HepG2 (cell line): ENCODE data around the gene CHP1. TPM values are rescaled to one million over a fixed set of nuclear protein-coding genes. Genes with fewer than 3 reads are reported as not detected.
A peak's percentile ranks its signal among the peaks of the same experiment; 100 is the strongest.

Experiments used
- BCL6 ChIP-seq: IDR thresholded peaks from 2 replicates; pipeline ENCODE4 v1.6.1; 2016; ENCODE audit warnings: missing genetic modification reagents, missing compliant biosample characterization
- BCLAF1 ChIP-seq: fragments of 450-650 bp; IDR thresholded peaks from 2 replicates; pipeline ENCODE4 v1.6.1; 2017; ENCODE audit warnings: mild to moderate bottlenecking
- CSRNP1 ChIP-seq: sonication (generic); formaldehyde crosslinking; IDR thresholded peaks from 2 replicates; pipeline ENCODE4 v1.8.1; 2023; ENCODE audit warnings: mild to moderate bottlenecking, missing genetic modification reagents
- DMAP1 ChIP-seq: IDR thresholded peaks from 2 replicates; pipeline ENCODE4 v1.6.1; 2016
- ESRRA ChIP-seq: sonication (generic); formaldehyde crosslinking; IDR thresholded peaks from 2 replicates; pipeline ENCODE4 v1.5.1; 2020; ENCODE audit warnings: mild to moderate bottlenecking, low read depth, missing genetic modification reagents
- HMG20A ChIP-seq: IDR thresholded peaks from 2 replicates; pipeline ENCODE4 v1.6.1; 2016; ENCODE audit warnings: borderline replicate concordance
- HOMEZ ChIP-seq: IDR thresholded peaks from 2 replicates; pipeline ENCODE4 v1.6.1; 2016; ENCODE audit warnings: low read depth
- JUN ChIP-seq: sonication (generic); formaldehyde crosslinking; IDR thresholded peaks from 2 replicates; pipeline ENCODE4 v1.4.0; 2020; ENCODE audit warnings: mild to moderate bottlenecking, missing genetic modification reagents
- KMT2B ChIP-seq: IDR thresholded peaks from 2 replicates; pipeline ENCODE4 v1.6.1; 2016; ENCODE audit warnings: missing genetic modification reagents, missing compliant biosample characterization
- MATR3 ChIP-seq: sonication (generic); formaldehyde crosslinking; IDR thresholded peaks from 2 replicates; pipeline ENCODE4 v1.4.0; 2020; ENCODE audit warnings: missing genetic modification reagents
- NFE2 ChIP-seq: sonication (generic); formaldehyde crosslinking; IDR thresholded peaks from 2 replicates; pipeline ENCODE4 v1.4.0; 2020; ENCODE audit warnings: missing genetic modification reagents
- PCBP2 ChIP-seq: fragments of 200-400 bp; formaldehyde crosslinking; optimal IDR thresholded peaks from 2 replicates; pipeline ENCODE3; 2018; ENCODE audit warnings: low read length, low read depth; ENCODE audit not compliant: poor library complexity, severe bottlenecking
- POGK ChIP-seq: sonication (generic); formaldehyde crosslinking; conservative IDR thresholded peaks from 2 replicates; pipeline ENCODE4 v1.8.0; 2022; ENCODE audit warnings: mild to moderate bottlenecking, moderate library complexity, missing genetic modification reagents
- PPARG ChIP-seq: conservative IDR thresholded peaks from 2 replicates; pipeline ENCODE4 v1.6.1; 2016; ENCODE audit warnings: missing biosample characterization, missing genetic modification reagents
- SMYD3 ChIP-seq: sonication (generic); formaldehyde crosslinking; IDR thresholded peaks from 2 replicates; pipeline ENCODE4 v1.8.1; 2023; ENCODE audit warnings: mild to moderate bottlenecking, missing genetic modification reagents
- THYN1 ChIP-seq: sonication (generic); formaldehyde crosslinking; IDR thresholded peaks from 2 replicates; pipeline ENCODE4 v1.8.1; 2023; ENCODE audit warnings: low read depth, mild to moderate bottlenecking, moderate library complexity, missing genetic modification reagents, borderline replicate concordance
- ZC3H4 ChIP-seq: sonication (generic); formaldehyde crosslinking; IDR thresholded peaks from 2 replicates; pipeline ENCODE4 v1.4.0; 2020; ENCODE audit warnings: missing genetic modification reagents, borderline replicate concordance
- ZNF264 ChIP-seq: sonication (generic); formaldehyde crosslinking; IDR thresholded peaks from 2 replicates; pipeline ENCODE4 v1.4.0; 2020; ENCODE audit warnings: missing genetic modification reagents
- ZNF317 ChIP-seq: sonication (generic); formaldehyde crosslinking; IDR thresholded peaks from 2 replicates; pipeline ENCODE4 v1.5.0; 2020; ENCODE audit warnings: mild to moderate bottlenecking, missing genetic modification reagents
- ZNF337 ChIP-seq: sonication (generic); formaldehyde crosslinking; IDR thresholded peaks from 2 replicates; pipeline ENCODE4 v1.5.1; 2020; ENCODE audit warnings: missing genetic modification reagents, low read depth, mild to moderate bottlenecking, borderline replicate concordance
- ZNF703 ChIP-seq: sonication (generic); formaldehyde crosslinking; IDR thresholded peaks from 2 replicates; pipeline ENCODE4 v1.5.1; 2020; ENCODE audit warnings: missing genetic modification reagents, mild to moderate bottlenecking, moderate library complexity, borderline replicate concordance
- ZNF713 ChIP-seq: sonication (generic); formaldehyde crosslinking; IDR thresholded peaks from 2 replicates; pipeline ENCODE4 v1.4.0; 2020; ENCODE audit warnings: mild to moderate bottlenecking, missing genetic modification reagents
- ZSCAN29 ChIP-seq: sonication (generic); formaldehyde crosslinking; conservative IDR thresholded peaks from 2 replicates; pipeline ENCODE4 v1.4.0; 2020; ENCODE audit warnings: mild to moderate bottlenecking, missing genetic modification reagents
- polyA plus RNA-seq, 8 experiments: library from polyadenylated mRNA; depleted of rRNA in 3 of 8; stranded (reverse) in 7 of 8; unstranded in 1 of 8; fragments of >200 nt; fragmentation: Illumina TruSeq in 4 of 8; extraction: Trizol in 4 of 8; gene quantifications; 2 replicates each; pipeline versions ENCODE4 v1.2.1 to v1.2.3, GENCODE V29; 2011 to 2016; ENCODE audit warnings: low read depth in 4 of 8, missing spikeins in 1 of 8, mixed read lengths in 1 of 8; ENCODE audit not compliant: insufficient read depth in 1 of 8
- total RNA-seq, 5 experiments: library from RNA; depleted of rRNA; stranded (reverse); fragments of >200 nt; fragmentation: Illumina TruSeq; extraction: Trizol; gene quantifications; 2 replicates each; pipeline ENCODE4 v1.2.3, GENCODE V29; 2016; ENCODE audit warnings: low read depth in 1 of 5

The CHP1 gene
- total and polyA plus RNA-seq, 2 of the 13 experiments (the other 11 are each of a cell fraction or from before 2014, with no cell fraction given) = 49.6 to 76.4 TPM

- TF ChIP-seq ESRRA (CRISPR knock-in tag) (no peak), NFE2 (CRISPR knock-in tag) (no peak), PPARG (CRISPR knock-in tag) (no peak), JUN (CRISPR knock-in tag) (no peak), ZNF713 (CRISPR knock-in tag) (no peak), THYN1 (CRISPR knock-in tag) (no peak), CSRNP1 (CRISPR knock-in tag) (no peak), SMYD3 (no peak), MATR3 (CRISPR knock-in tag) (no peak), DMAP1 (no peak), ZNF337 (CRISPR knock-in tag) (no peak), POGK (CRISPR knock-in tag) (0 out of 2 replicates have a peak, but pooled peaks have one; percentile 25), ZNF264 (CRISPR knock-in tag) (peak; percentile 72; the same call in 1 of the 2 replicates), HOMEZ (peak; percentile 11; the same call in 1 of the 2 replicates), BCLAF1 (no peak), ZSCAN29 (CRISPR knock-in tag) (no peak), ZNF703 (no peak), KMT2B (CRISPR knock-in tag) (no peak), BCL6 (CRISPR knock-in tag) (0 out of 2 replicates have a peak, but pooled peaks have one; percentile 13), HMG20A (CRISPR knock-in tag) (0 out of 2 replicates have a peak, but pooled peaks have one; percentile 11), PCBP2 (no peak), ZC3H4 (CRISPR knock-in tag) (no peak), ZNF317 (no peak)
These were observed 10.3 kb downstream of the CHP1 start (continued) for GRCh38 chr15:41241221-41241964.
